Activated T-cell treated with anti-CD3 and anti-CD28 coated beads, Interleukin-2, amount 50 U/mL, for 72 hours (primary cell): ENCODE data around the gene ZNRF4. TPM values are rescaled to one million over a fixed set of nuclear protein-coding genes. Genes with fewer than 3 reads are reported as not detected.
"Not testable (repeated sequence)": the region's sequence is repeated elsewhere in the genome, so short reads cannot be mapped to it uniquely, and the experiment has no call there.

Source experiments
- ATAC-seq, 2 donors: fragments of 150-1000 bp; cut with Tn5 transposase; replicated peaks in 1 of 2; 2 replicates each; pipeline ENCODE4 v1.10.0; 2021; ENCODE audit warnings: moderate library complexity in 2 of 2, mild to moderate bottlenecking in 1 of 2
- DNase-seq, 2 donors: peaks; one replicate each; pipeline ENCODE4 v3.0.0; 2021 to 2022; ENCODE audit warnings: mixed read lengths in 1 of 2
- H3K27ac Mint-ChIP-seq: one replicate; pipeline ENCODE4 v1.8.0; 2022; ENCODE audit warnings: mild to moderate bottlenecking, moderate library complexity, mixed read lengths
- H3K27me3 Mint-ChIP-seq: one replicate; pipeline ENCODE4 v1.8.0; 2022; ENCODE audit warnings: low read depth, mixed read lengths
- H3K36me3 Mint-ChIP-seq, 2 donors: one replicate each; pipeline ENCODE4 v1.8.0; 2022; ENCODE audit warnings: mixed read lengths in 2 of 2, mild to moderate bottlenecking in 1 of 2; ENCODE audit not compliant: insufficient read depth in 2 of 2
- H3K4me1 Mint-ChIP-seq: one replicate; pipeline ENCODE4 v1.8.0; 2022; ENCODE audit warnings: low read depth, mixed read lengths
- H3K4me3 Mint-ChIP-seq, 2 donors: one replicate each; pipeline ENCODE4 v1.8.0; 2022; ENCODE audit warnings: mild to moderate bottlenecking in 2 of 2, mixed read lengths in 2 of 2, moderate library complexity in 2 of 2
- H3K9me3 Mint-ChIP-seq, 2 donors: one replicate each; pipeline ENCODE4 v1.8.0; 2022; ENCODE audit warnings: mixed read lengths in 2 of 2
- total RNA-seq, 2 donors: library from RNA; stranded (reverse); gene quantifications; one replicate each; pipeline ENCODE4 v1.2.3, GENCODE V29; 2022

Gene ZNRF4
- total RNA-seq, 2 donors from 2014 or later = not detected

GRCh38 chr19:5485658-5486057 is 30.4 kb downstream of the ZNRF4 start:
- not testable (repeated sequence) for DNase-seq, H3K27ac Mint-ChIP-seq, H3K36me3 Mint-ChIP-seq, ATAC-seq, H3K9me3 Mint-ChIP-seq, H3K4me1 Mint-ChIP-seq, H3K4me3 Mint-ChIP-seq
- peaks cover 32% of the 10 kb centered on the region for H3K27me3 Mint-ChIP-seq

- ATAC-seq (no peak), DNase-seq (no peak)
- H3K27me3 Mint-ChIP-seq = peaks cover 30% of the 10 kb centered on the region
- H3K4me1 Mint-ChIP-seq = no peaks in the 10 kb centered on the region
- no peaks in the 10 kb centered on the region for H3K36me3 Mint-ChIP-seq
- H3K9me3 Mint-ChIP-seq = peaks cover 1 to 2% of the 10 kb centered on the region in 2 donors
- H3K4me3 Mint-ChIP-seq = no peak overlapping the region
- no peak overlapping the region for H3K27ac Mint-ChIP-seq
These were observed 32.0 kb downstream of the ZNRF4 start for GRCh38 chr19:5487222-5487621.

GRCh38 chr19:5489551-5489950 is 34.3 kb downstream of the ZNRF4 start:
- DNase-seq = no peak
- Mint-ChIP-seq H3K4me1 (no peaks in the 10 kb centered on the region), H3K4me3 (no peak overlapping the region), H3K27ac (no peak overlapping the region), H3K9me3 (no peaks in the 10 kb centered on the region), H3K36me3 (no peaks in the 10 kb centered on the region), H3K27me3 (peaks cover 32% of the 10 kb centered on the region)
- ATAC-seq = no peak

- Mint-ChIP-seq H3K4me3 (no peak overlapping the region), H3K4me1 (no peaks in the 10 kb centered on the region), H3K27ac (no peak overlapping the region), H3K36me3 (no peaks in the 10 kb centered on the region), H3K27me3 (peaks cover 31% of the 10 kb centered on the region), H3K9me3 (no peaks in the 10 kb centered on the region)
- no peak for DNase-seq
- no peak for ATAC-seq
These were observed 36.3 kb downstream of the ZNRF4 start for GRCh38 chr19:5491565-5491964.

- ATAC-seq (no peak), DNase-seq (no peak)
- Mint-ChIP-seq H3K9me3 (no peaks in the 10 kb centered on the region), H3K4me3 (no peak overlapping the region), H3K36me3 (no peaks in the 10 kb centered on the region), H3K4me1 (no peaks in the 10 kb centered on the region), H3K27ac (no peak overlapping the region), H3K27me3 (peaks cover 38% of the 10 kb centered on the region)
These were observed 37.0 kb downstream of the ZNRF4 start for GRCh38 chr19:5492281-5492634.

GRCh38 chr19:5492635-5493409 is 37.6 kb downstream of the ZNRF4 start:
- ATAC-seq (no peak), DNase-seq (no peak)
- Mint-ChIP-seq H3K4me3 (no peak overlapping the region), H3K27ac (no peak overlapping the region), H3K27me3 (peaks cover 44% of the 10 kb centered on the region), H3K9me3 (no peaks in the 10 kb centered on the region), H3K4me1 (no peaks in the 10 kb centered on the region), H3K36me3 (no peaks in the 10 kb centered on the region)

- Mint-ChIP-seq H3K27me3 (peaks cover 51% of the 10 kb centered on the region), H3K36me3 (no peaks in the 10 kb centered on the region), H3K4me3 (no peak overlapping the region), H3K9me3 (no peaks in the 10 kb centered on the region), H3K4me1 (no peaks in the 10 kb centered on the region), H3K27ac (no peak overlapping the region)
- DNase-seq (no peak), ATAC-seq (no peak)
These were observed 39.6 kb downstream of the ZNRF4 start for GRCh38 chr19:5494773-5495172.

GRCh38 chr19:5495792-5496191 is 40.6 kb downstream of the ZNRF4 start:
- Mint-ChIP-seq H3K4me3 (no peak overlapping the region), H3K27me3 (peaks cover 44% of the 10 kb centered on the region), H3K9me3 (no peaks in the 10 kb centered on the region), H3K27ac (no peak overlapping the region), H3K36me3 (no peaks in the 10 kb centered on the region), H3K4me1 (no peaks in the 10 kb centered on the region)
- ATAC-seq (no peak), DNase-seq (no peak)

GRCh38 chr19:5497297-5497696 is 42.1 kb downstream of the ZNRF4 start:
- DNase-seq (no peak), ATAC-seq (no peak)
- Mint-ChIP-seq H3K27ac (no peak overlapping the region), H3K27me3 (peaks cover 44% of the 10 kb centered on the region), H3K36me3 (peaks cover 2 to 4% of the 10 kb centered on the region in 2 donors), H3K4me3 (no peak overlapping the region), H3K9me3 (peaks cover 3 to 9% of the 10 kb centered on the region in 2 donors), H3K4me1 (no peaks in the 10 kb centered on the region)

- Mint-ChIP-seq H3K4me3 (no peak overlapping the region), H3K9me3 (peaks cover 8 to 17% of the 10 kb centered on the region in 2 donors), H3K27ac (no peak overlapping the region), H3K4me1 (no peaks in the 10 kb centered on the region), H3K27me3 (peaks cover 33% of the 10 kb centered on the region), H3K36me3 (peaks cover 9 to 12% of the 10 kb centered on the region in 2 donors)
- ATAC-seq (no peak), DNase-seq (no peak)
These were observed 43.8 kb downstream of the ZNRF4 start for GRCh38 chr19:5498830-5499550.

GRCh38 chr19:5501907-5502306 is 46.7 kb downstream of the ZNRF4 start:
- no peak overlapping the region for H3K27ac Mint-ChIP-seq
- no peak for DNase-seq
- H3K36me3 Mint-ChIP-seq = peaks cover 14 to 17% of the 10 kb centered on the region in 2 donors
- ATAC-seq = no peak
- peaks cover 14 to 23% of the 10 kb centered on the region in 2 donors for H3K9me3 Mint-ChIP-seq
- H3K27me3 Mint-ChIP-seq = peaks cover 20% of the 10 kb centered on the region
- no peaks in the 10 kb centered on the region for H3K4me1 Mint-ChIP-seq
- no peak overlapping the region for H3K4me3 Mint-ChIP-seq

- H3K9me3 Mint-ChIP-seq = peaks cover 14 to 23% of the 10 kb centered on the region in 2 donors
- no peak for ATAC-seq
- H3K4me1 Mint-ChIP-seq = no peaks in the 10 kb centered on the region
- no peak for DNase-seq
- H3K4me3 Mint-ChIP-seq = no peak overlapping the region
- H3K27ac Mint-ChIP-seq = no peak overlapping the region
- H3K36me3 Mint-ChIP-seq = peaks cover 14 to 17% of the 10 kb centered on the region in 2 donors
- peaks cover 7% of the 10 kb centered on the region for H3K27me3 Mint-ChIP-seq
These were observed 48.4 kb downstream of the ZNRF4 start for GRCh38 chr19:5503598-5503997.

GRCh38 chr19:5504114-5504513 is 48.9 kb downstream of the ZNRF4 start:
- Mint-ChIP-seq H3K27me3 (peaks cover 7% of the 10 kb centered on the region), H3K4me3 (no peak overlapping the region), H3K4me1 (no peaks in the 10 kb centered on the region), H3K27ac (no peak overlapping the region), H3K36me3 (peaks cover 14 to 17% of the 10 kb centered on the region in 2 donors), H3K9me3 (peaks cover 14 to 23% of the 10 kb centered on the region in 2 donors)
- DNase-seq (no peak), ATAC-seq (no peak)
